Measurements from ENCODE around the gene PRSS8.

GRCh38 chr16:31111881-31112466 lies 23.6 kb downstream of the PRSS8 start:
- TF ChIP-seq CTCF (IDR thresholded peaks at IDR 0.05; ENCODE audit: poor library complexity, severe bottlenecking): no peak
- no peak for TF ChIP-seq POLR2AphosphoS5 (IDR thresholded peaks at IDR 0.05)

All from neural cell (in vitro differentiated cells).